NCI-H446 (cell line): ENCODE results near the gene NR2C1.

Experiments used
- DNase-seq, 2 experiments: peaks; one replicate each; lab custom pipeline; 2025; lab: John Stamatoyannopoulos, UW

NR2C1 gene

GRCh38 chr12:95083938-95084337, 10.5 kb upstream of the NR2C1 start:
- peak in 1 of 2 experiments; percentile 8 for DNase-seq

- no peak for DNase-seq
These were observed 10.1 kb upstream of the NR2C1 start for GRCh38 chr12:95083471-95083870.

- DNase-seq = peak in 1 of 2 experiments; percentile 33
These were observed 3.9 kb upstream of the NR2C1 start for GRCh38 chr12:95077341-95077740.

- no peak for DNase-seq
These were observed 1.3 kb upstream of the NR2C1 start for GRCh38 chr12:95074766-95075165.

- no peak for DNase-seq
These were observed 491 bp upstream of the NR2C1 start for GRCh38 chr12:95073698-95074520.

GRCh38 chr12:95070378-95070777, 3.0 kb downstream of the NR2C1 start:
- no peak for DNase-seq

- no peak for DNase-seq
These were observed 7.1 kb downstream of the NR2C1 start for GRCh38 chr12:95066091-95066855.

- no peak for DNase-seq
These were observed 12.5 kb downstream of the NR2C1 start for GRCh38 chr12:95060951-95061350.

- DNase-seq = no peak
These were observed 13.4 kb downstream of the NR2C1 start for GRCh38 chr12:95059984-95060383.

- DNase-seq = no peak
These were observed 16.0 kb downstream of the NR2C1 start for GRCh38 chr12:95057424-95057823.

GRCh38 chr12:95055057-95055456, 18.4 kb downstream of the NR2C1 start:
- DNase-seq = no peak

GRCh38 chr12:95054206-95054605, 19.2 kb downstream of the NR2C1 start:
- no peak for DNase-seq

- DNase-seq = no peak
These were observed 22.2 kb downstream of the NR2C1 start for GRCh38 chr12:95051241-95051640.

GRCh38 chr12:95037906-95038305, 35.5 kb downstream of the NR2C1 start:
- no peak for DNase-seq

- no peak for DNase-seq
These were observed 38.7 kb downstream of the NR2C1 start for GRCh38 chr12:95034750-95035149.

- DNase-seq = no peak
These were observed 50.9 kb downstream of the NR2C1 start for GRCh38 chr12:95022477-95022876.

GRCh38 chr12:95017482-95017881, 55.9 kb downstream of the NR2C1 start:
- no peak for DNase-seq

GRCh38 chr12:95016120-95016519, 57.3 kb downstream of the NR2C1 start:
- DNase-seq = no peak

GRCh38 chr12:95014554-95014953, 58.9 kb downstream of the NR2C1 start:
- DNase-seq = no peak

GRCh38 chr12:95006206-95006605, 67.2 kb downstream of the NR2C1 start:
- DNase-seq = no peak

- no peak for DNase-seq
These were observed 68.8 kb downstream of the NR2C1 start for GRCh38 chr12:95004610-95005009.

- DNase-seq = no peak
These were observed 69.5 kb downstream of the NR2C1 start for GRCh38 chr12:95003921-95004272.

- peak; percentile 82 to 98 for DNase-seq
These were observed 70.1 kb downstream of the NR2C1 start, which contains the start of gene NDUFA12 for GRCh38 chr12:95003213-95003920. Gene NDUFA12 (minus strand): TSS chr12:95003697. CDS start chr12:95003680, 17 bp downstream.
